ENCODE measurements around the gene ACOT11.

Gene ACOT11

GRCh38 chr1:54593571-54594160, 45.6 kb downstream of the ACOT11 start:
- no peak for DNase-seq

- no peak for DNase-seq
These were observed 46.4 kb downstream of the ACOT11 start for GRCh38 chr1:54594463-54594862.

DNA sequence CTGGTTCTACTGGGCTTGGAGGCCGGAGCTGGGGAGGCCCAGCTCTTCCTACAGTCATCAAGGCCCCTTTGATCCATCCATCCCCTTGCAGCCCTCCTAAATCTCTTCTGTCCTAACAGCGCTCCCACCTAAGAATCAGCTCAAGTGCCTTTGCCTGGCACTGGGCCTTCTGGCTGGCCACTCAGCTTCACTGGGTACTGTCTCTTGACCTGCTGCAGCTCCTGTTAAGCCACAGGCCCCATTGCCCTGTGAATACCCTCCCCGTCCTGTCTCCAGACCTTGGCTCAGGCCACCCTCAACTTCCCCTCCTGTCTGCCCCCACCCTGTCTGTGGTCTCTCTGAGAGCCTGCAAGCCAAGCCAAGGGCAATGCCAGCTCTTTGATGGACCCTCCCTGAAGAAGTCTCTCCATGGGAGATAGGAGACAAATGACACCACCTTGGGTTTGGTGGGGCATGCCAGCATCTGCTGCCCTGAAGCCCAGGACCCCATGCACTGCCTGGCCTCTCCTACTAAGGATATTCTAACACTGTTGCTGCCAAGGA, 48.0 kb downstream of the ACOT11 start:
- no peak for DNase-seq

DNA sequence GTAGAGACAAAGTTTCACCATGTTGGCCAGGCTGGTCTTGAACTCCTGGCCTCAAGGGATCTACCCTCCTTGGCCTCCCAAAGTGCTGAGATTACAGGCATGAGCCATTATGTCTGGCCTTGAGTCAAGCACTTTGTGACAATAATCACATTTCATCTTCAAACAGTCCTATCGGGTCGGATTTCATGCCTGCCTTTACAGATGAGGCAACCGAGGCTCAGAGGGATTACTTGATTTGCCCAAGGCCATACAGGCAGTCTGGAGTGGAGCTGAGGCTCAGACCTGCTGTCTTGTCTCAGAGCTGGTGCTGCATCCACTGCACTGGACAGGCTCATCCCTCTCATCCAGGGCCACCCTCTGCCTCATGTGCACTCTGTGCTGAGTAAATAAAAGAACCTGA, 48.7 kb downstream of the ACOT11 start:
- DNase-seq = no peak

GRCh38 chr1:54597455-54598030, 49.5 kb downstream of the ACOT11 start:
- DNase-seq = no peak

- DNase-seq = no peak
These were observed 51.3 kb downstream of the ACOT11 start for GRCh38 chr1:54599211-54599823.

GRCh38 chr1:54600947-54601721, 53.1 kb downstream of the ACOT11 start:
- DNase-seq = no peak

DNA sequence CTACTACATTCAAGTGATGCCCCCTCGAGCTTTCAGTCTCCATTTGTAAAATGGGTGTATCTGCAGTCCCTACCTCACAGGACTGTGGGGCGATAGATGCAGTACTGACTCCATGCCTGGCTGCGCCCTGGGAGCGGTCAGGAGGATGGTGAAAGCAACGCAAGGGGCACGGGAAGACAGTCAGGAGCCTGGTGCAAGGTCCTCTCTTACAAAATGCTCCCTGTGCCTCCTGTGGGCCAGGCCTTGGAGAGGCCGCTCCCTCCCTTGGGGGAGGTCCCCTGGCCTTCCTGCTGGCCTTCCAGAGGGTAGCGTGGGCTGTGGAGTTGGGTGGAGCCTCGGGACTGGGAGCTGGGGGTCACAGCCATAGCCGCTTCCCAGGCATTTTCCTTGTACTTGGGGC, 53.7 kb downstream of the ACOT11 start:
- DNase-seq = no peak

DNA sequence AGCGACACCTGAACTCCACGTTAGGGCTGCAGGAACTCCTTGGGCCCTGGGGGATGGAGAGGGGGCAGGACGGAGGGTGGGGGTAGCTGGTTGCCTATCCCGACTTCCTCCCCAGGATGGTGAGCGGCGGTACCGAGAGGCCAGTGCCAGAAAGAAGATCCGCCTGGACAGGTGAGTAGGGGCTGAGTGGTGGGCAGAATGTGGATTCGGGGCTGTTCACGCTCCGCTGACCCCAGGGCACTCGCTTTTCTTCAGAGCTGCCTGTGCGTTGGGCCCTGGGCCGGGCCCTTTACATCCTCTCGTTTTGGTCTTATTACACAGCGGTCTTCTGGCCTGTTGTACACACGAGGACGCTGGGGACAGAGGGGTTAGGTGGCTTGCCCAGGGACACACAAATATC, 54.5 kb downstream of the ACOT11 start:
- DNase-seq = no peak

DNA sequence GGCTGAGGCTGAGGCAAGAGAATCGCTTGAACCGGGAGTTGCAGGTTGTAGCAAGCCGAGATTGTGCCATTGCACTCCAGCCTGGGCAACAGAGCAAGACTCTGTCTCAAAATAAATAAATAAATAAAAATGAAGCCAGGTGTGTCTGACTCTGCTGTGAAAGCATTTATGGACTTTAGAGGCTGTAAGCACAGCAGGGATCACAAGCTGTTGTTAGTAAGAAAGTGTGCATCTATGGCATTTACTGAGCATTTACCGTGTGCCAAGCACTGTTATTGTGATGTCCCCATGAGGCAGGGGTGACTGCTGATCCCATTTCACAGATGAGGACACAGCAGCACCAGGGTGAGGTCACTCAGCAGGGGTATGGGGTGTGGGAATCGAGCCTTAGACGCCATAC, 55.2 kb downstream of the ACOT11 start:
- DNase-seq = no peak

- no peak for DNase-seq
These were observed 56.0 kb downstream of the ACOT11 start for GRCh38 chr1:54604051-54604450.

GRCh38 chr1:54604572-54605370, 56.7 kb downstream of the ACOT11 start:
- DNase-seq = no peak

DNA sequence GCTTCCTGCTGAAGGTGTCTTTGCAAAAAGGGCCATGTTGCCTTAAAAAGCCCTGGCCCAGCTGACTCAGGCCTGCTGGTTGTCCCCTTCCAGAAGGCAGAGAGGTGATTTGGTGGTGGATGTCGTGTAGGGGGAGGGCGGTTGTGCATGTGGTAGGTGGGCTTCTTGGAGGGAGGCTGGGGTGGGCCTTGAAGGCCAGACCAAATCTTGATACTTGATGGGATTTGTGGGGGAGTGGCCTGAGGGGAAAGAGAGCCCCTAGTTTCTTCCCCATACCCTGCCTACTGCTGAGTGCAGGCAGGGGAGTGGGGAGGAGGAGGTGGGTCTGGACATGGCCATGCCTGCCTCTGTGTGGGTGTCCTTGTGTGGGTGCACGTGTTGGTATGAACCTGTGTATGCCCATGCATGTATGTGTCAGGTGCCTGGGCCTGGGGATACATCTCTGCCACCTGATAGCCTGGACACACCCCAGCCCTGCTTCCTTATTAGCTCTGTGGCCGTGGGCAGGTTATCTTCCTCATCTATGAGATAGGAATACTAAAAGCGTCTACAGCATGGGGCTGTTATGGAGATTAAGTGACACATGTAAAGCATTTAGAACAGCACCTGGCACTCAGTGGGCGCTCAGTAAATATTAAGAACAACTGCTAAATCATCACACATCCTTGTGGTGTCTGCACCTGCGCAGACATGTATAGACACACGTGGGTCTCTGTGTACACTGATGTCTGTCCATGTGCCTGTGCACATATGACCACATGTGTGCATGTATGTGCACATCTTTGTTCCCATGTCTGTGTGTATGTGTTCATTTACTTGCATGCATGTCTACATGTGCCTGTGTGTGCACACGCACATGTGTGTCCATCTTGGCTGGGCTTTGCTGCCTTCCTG, 58.3 kb downstream of the ACOT11 start:
- DNase-seq = no peak

DNA sequence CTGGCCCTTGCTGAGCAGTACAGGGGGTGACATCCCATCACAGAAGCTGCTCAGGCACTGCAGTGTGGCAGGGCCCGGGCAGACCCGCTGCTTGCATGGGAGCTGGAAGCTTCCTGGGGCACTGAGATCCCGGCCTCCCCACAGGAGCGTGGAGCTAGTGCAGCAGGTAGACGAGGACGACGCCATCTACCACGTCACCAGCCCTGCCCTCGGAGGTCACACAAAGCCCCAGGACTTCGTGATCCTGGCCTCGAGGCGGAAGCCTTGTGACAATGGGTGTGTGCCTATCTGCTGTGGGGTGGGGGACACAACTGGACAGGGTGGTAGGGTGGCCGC, 58.9 kb downstream of the ACOT11 start:
- no peak for DNase-seq

- DNase-seq = no peak
These were observed 60.0 kb downstream of the ACOT11 start for GRCh38 chr1:54607821-54608565.

DNA sequence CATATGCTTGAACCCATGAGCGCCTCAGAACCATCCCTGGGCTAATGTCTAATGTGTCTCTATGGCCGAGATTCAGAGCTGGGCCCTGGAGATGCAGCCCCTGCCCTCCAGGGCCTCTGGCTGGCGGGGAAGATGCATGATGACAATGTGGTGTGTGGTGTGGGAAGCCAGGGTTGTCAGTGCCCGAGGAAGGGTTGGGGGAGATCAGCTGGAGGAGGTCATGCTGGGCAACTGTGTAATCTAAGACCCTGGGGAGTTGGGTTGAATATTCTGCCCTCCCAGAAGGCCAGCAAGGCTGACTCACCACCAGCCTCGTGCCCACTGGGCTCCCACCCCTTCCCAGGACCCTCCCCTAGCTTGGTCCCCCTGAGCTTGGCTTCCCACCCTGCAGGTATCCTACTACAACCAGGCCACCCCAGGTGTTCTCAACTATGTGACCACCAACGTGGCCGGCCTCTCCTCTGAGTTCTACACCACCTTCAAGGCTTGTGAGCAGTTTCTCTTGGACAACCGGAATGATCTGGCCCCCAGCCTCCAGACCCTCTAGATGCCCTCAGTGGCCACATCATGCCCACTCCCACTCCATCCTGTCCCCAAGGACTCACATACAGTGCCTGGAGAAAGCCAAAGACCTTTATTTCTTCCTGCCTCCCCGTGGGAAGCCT, 60.7 kb downstream of the ACOT11 start:
- DNase-seq = no peak

DNA sequence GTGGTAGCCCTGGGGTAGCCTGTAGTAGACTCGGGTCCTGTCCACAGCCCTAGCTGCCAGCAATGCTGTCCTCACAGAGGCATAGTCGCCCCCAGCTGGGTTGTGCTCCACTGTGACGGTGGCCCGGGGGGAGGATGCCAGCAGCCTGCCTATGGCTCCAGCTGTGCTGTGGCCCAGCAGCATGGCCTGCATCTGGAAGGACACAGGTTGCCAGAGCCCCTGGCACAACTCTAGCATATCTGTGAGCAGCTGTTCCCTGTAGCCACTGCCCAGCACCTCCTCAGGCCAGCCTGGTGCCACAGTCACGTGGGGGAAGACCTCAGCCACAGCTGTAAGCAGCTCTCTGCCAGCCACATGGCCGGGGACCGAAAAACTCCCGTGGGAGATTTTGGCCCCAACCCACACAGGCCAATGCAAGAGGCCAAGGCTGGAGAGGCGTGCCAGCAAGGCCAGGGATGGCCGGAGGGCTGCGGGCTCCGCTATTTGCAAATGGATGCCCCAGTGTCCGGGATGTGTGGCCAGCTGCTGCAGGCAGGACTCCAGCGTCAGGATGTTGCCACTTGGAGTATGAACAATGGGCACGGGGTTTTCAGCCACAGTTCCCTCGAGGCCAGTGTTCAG, 61.4 kb downstream of the ACOT11 start:
- no peak for DNase-seq

GRCh38 chr1:54610048-54610447, 62.0 kb downstream of the ACOT11 start:
- no peak for DNase-seq

- DNase-seq = no peak
These were observed 62.9 kb downstream of the ACOT11 start for GRCh38 chr1:54610601-54611580.

Data from NCI-H446 treated with DMSO at 0.1 percent for 48 hours (cell line).